Colonic mucosa (tissue), 4 donors: ENCODE data around the gene ZNF723. TPM values are rescaled to one million over a fixed set of nuclear protein-coding genes. Genes with fewer than 3 reads are reported as not detected.
"Not testable (repeated sequence)": the region's sequence is repeated elsewhere in the genome, so short reads cannot be mapped to it uniquely, and the experiment has no call there.

Experiments used
- DNase-seq: peaks from one replicate; pipeline ENCODE4 v3.0.0-alpha.2; 2020
- H3K27ac ChIP-seq: fragments of 200-600 bp; one replicate; pipeline ENCODE4 v1.8.0; 2021
- H3K27me3 ChIP-seq: fragments of 200-600 bp; one replicate; pipeline ENCODE4 v1.8.0; 2021
- H3K36me3 ChIP-seq: fragments of 200-600 bp; one replicate; pipeline ENCODE4 v1.8.0; 2021
- H3K4me1 ChIP-seq: fragments of 200-600 bp; one replicate; pipeline ENCODE4 v1.8.0; 2021; ENCODE audit warnings: mild to moderate bottlenecking
- H3K4me3 ChIP-seq: fragments of 200-600 bp; one replicate; pipeline ENCODE4 v1.8.0; 2021
- H3K9ac ChIP-seq, 2 donors: one replicate each; pipeline ENCODE4 v1.7.0; 2013; ENCODE audit warnings: control low read depth in 2 of 2, low read depth in 2 of 2, low read length in 2 of 2
- H3K9me3 ChIP-seq: fragments of 200-600 bp; one replicate; pipeline ENCODE4 v1.8.0; 2021
- CTCF ChIP-seq: fragments of 200-600 bp; IDR thresholded peaks from one replicate; pipeline ENCODE4 v1.8.0; 2022; ENCODE audit warnings: antibody characterized with exemption, mild to moderate bottlenecking
- intact Hi-C: fragments of 100-400 bp; cut with DNase I; formaldehyde crosslinking; loops from one replicate; pipeline ENCODE4 v1.14.1; 2022
- total RNA-seq, 2 donors: library from RNA; stranded (reverse); fragmentation: NEBNext Ultra II Directional in 1 of 2; extraction: Animal tissue kit (Norgen Biotek cat#: 25700) in 1 of 2; gene quantifications; one replicate each; pipeline ENCODE4 v1.2.1, GENCODE V29; 2021
- donor health status: healthy.
- donor health status: DM: no; HTN: no; CAD: no.
- donor health status: DM: no; HTN: no; CAD: no.

ZNF723 gene
- total RNA-seq, 2 donors from 2014 or later, result not detected

DNA sequence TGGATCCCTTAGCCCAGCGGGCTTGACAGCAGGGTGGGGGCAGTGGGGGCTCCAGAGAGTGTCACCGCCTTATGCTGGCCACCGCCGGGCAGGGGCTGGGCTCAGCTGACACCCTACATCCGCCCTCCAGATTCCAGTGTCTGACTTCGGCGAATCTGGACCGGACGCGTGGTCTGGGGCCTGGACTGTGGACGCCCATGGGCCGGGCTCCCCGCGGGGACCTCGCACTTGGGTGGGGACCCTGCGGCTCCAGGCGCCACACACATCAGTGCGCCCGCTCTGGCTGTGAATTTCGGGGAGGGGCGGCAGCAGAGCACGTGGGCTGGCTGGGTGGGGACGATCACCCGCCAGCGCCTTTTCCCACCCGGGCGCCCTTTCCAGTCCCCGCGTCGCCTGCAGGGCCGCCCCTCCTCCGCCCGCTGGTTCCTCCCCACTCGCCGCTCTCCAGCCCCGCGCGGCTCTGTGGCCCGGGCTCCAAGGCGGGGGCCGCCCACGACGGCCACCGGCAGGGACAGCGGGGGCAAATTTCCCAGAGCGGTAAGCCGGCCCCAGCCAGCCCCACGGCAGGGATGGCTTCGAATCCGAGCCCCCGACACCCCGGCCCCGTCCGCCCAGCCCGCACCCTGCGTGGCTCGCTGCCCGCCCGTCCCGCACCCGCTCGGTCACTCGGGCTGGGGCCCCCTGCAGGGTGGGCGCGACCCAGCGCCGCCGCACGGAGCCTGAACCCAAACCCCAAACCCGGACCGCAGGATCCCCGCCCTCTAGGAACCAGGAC is 24.8 kb upstream of the ZNF723 start:
- no peaks in the 10 kb centered on the region for H3K4me1 ChIP-seq
- H3K36me3 ChIP-seq, result no peaks in the 10 kb centered on the region
- no peak overlapping the region for H3K4me3 ChIP-seq
- no peak overlapping the region for H3K27ac ChIP-seq
- DNase-seq, result no peak
- no peak for TF ChIP-seq CTCF
- no peak overlapping the region for H3K9ac ChIP-seq
- H3K27me3 ChIP-seq, result no peaks in the 10 kb centered on the region
- intact Hi-C loops, result no loop called here
- H3K9me3 ChIP-seq, result no peaks in the 10 kb centered on the region

GRCh38 chr19:22814124-22814523 is 18.0 kb upstream of the ZNF723 start:
- no peak for TF ChIP-seq CTCF
- H3K4me3 ChIP-seq, result no peak overlapping the region
- intact Hi-C loops, result no loop called here
- DNase-seq, result no peak
- H3K27ac ChIP-seq, result no peak overlapping the region
- no peaks in the 10 kb centered on the region for H3K9me3 ChIP-seq
- no peaks in the 10 kb centered on the region for H3K27me3 ChIP-seq
- no peak overlapping the region for H3K9ac ChIP-seq
- H3K4me1 ChIP-seq, result no peaks in the 10 kb centered on the region
- H3K36me3 ChIP-seq, result no peaks in the 10 kb centered on the region

DNA sequence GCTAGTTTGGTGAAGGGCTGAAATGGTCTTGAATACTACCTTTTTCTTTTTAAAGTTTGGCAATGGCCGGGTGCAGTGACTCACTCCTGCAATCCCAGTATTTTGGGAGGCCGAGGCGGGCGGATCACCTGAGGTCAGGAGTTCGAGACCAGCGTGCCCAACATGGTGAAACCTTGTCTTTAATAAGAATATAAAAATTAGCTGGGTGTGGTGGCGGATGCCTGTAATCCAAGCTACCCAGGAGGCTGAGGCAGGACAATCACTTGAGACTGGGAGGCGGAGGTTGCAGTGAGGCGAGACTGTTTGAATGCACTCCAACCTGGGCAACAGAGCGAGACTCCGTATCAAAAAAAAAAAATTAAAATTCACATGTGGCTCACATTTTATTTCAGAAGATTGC is 880 bp upstream of the ZNF723 start:
- H3K9ac ChIP-seq, result no peak overlapping the region
- no peaks in the 10 kb centered on the region for H3K27me3 ChIP-seq
- intact Hi-C loops, result no loop called here
- H3K36me3 ChIP-seq, result no peaks in the 10 kb centered on the region
- no peak overlapping the region for H3K27ac ChIP-seq
- TF ChIP-seq CTCF, result no peak
- no peaks in the 10 kb centered on the region for H3K4me1 ChIP-seq
- no peak for DNase-seq
- H3K9me3 ChIP-seq, result no peaks in the 10 kb centered on the region
- H3K4me3 ChIP-seq, result no peak overlapping the region

GRCh38 chr19:22857713-22858320 is 25.7 kb downstream of the ZNF723 start:
- H3K4me3 ChIP-seq, H3K4me1 ChIP-seq, H3K9ac ChIP-seq, H3K27ac ChIP-seq, H3K27me3 ChIP-seq, intact Hi-C loops, H3K36me3 ChIP-seq, DNase-seq: not testable (repeated sequence)
- H3K9me3 ChIP-seq, result peaks cover 13% of the 10 kb centered on the region

DNA sequence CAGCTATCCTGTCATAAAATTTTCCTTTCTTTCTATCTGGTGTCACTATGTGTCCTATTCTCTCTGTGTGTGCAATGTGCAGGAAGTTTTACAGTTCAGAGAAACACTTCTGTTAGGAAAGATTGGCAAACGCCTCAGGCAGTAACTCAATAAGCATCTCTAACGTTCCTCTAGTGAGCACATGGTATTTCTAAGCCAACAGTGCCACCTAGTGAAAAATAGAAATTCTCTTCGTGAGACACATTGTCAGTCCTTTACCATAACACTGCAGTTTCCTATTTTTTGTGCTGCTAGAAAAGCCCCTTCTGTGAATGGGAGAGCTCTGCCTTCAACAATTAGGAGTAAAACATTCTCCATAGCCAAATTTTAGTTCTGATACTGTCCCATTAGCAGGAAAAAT is 50.7 kb downstream of the ZNF723 start:
- H3K27ac ChIP-seq, result no peak overlapping the region
- H3K36me3 ChIP-seq, result no peaks in the 10 kb centered on the region
- H3K9me3 ChIP-seq, result no peaks in the 10 kb centered on the region
- no peaks in the 10 kb centered on the region for H3K4me1 ChIP-seq
- intact Hi-C loops, result no loop called here
- H3K4me3 ChIP-seq, result no peak overlapping the region
- DNase-seq, result no peak
- no peak for TF ChIP-seq CTCF
- H3K9ac ChIP-seq, result no peak overlapping the region
- H3K27me3 ChIP-seq, result no peaks in the 10 kb centered on the region

DNA sequence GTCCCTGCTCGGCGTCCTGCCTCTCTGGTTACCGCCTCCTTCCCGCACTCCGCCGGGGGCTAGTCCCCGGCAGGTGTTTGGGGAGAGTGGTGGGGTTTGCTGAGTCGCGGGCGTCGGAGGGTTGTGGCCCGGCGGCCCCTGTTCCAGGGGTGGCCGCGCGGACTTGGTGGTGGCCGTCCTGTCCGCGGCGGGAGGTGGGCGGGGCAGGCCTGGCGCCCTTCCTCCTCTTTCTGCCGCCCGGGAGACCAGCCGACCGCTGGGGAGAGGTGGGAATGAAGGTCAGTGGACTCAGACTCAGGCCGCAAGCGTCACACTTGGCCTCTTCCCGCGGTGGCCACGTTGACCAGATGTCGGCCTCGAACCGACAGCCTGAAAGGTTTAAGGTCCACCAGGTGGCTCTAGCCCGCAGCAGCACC is 61.8 kb downstream of the ZNF723 start:
- Histone ChIP-seq H3K9me3 (no peaks in the 10 kb centered on the region), H3K4me3 (no peak overlapping the region), H3K27ac (no peak overlapping the region), H3K9ac (no peak overlapping the region), H3K27me3 (no peaks in the 10 kb centered on the region), H3K36me3 (no peaks in the 10 kb centered on the region), H3K4me1 (no peaks in the 10 kb centered on the region)
- intact Hi-C loops, result no loop called here
- TF ChIP-seq CTCF, result no peak
- DNase-seq, result no peak
